Stimulated activated CD4-positive, alpha-beta T cell treated with anti-CD3 and anti-CD28 coated beads, Interleukin-15, amount 100 ng/mL, for 48 hours (primary cell): ENCODE data around the gene QRFP.

Experiments used
- DNase-seq, 2 donors: peaks; one replicate each; pipeline ENCODE4 v3.0.0-alpha.2; 2020; ENCODE audit warnings: low read depth in 2 of 2

QRFP gene

GRCh38 chr9:130904070-130905044 lies 7.7 kb upstream of the QRFP start:
- DNase-seq = no peak

GRCh38 chr9:130903194-130904069 lies 6.8 kb upstream of the QRFP start:
- no peak for DNase-seq

- no peak for DNase-seq
Observed at GRCh38 chr9:130902204-130903185, 5.9 kb upstream of the QRFP start.

GRCh38 chr9:130901498-130902203 lies 5.0 kb upstream of the QRFP start:
- no peak for DNase-seq

GRCh38 chr9:130900701-130901497 lies 4.3 kb upstream of the QRFP start:
- no peak for DNase-seq

- no peak for DNase-seq
Observed at GRCh38 chr9:130899051-130899748, 2.6 kb upstream of the QRFP start.

GRCh38 chr9:130898552-130898852 lies 1.9 kb upstream of the QRFP start:
- no peak for DNase-seq

- no peak for DNase-seq
Observed at GRCh38 chr9:130897848-130898551, 1.4 kb upstream of the QRFP start.

- no peak for DNase-seq
Observed at GRCh38 chr9:130897105-130897751, 616 bp upstream of the QRFP start.

GRCh38 chr9:130895481-130896232 lies 955 bp downstream of the QRFP start:
- DNase-seq = no peak

GRCh38 chr9:130895038-130895437 lies 1.6 kb downstream of the QRFP start:
- no peak for DNase-seq

GRCh38 chr9:130894546-130894945 lies 2.1 kb downstream of the QRFP start:
- DNase-seq = no peak

GRCh38 chr9:130893341-130894101 lies 3.1 kb downstream of the QRFP start:
- DNase-seq = no peak

- no peak for DNase-seq
Observed at GRCh38 chr9:130892477-130893304, 3.9 kb downstream of the QRFP start.

GRCh38 chr9:130891688-130892476 lies 4.7 kb downstream of the QRFP start:
- no peak for DNase-seq
